ENCODE results near the gene DPH6.

DPH6 gene

DNA sequence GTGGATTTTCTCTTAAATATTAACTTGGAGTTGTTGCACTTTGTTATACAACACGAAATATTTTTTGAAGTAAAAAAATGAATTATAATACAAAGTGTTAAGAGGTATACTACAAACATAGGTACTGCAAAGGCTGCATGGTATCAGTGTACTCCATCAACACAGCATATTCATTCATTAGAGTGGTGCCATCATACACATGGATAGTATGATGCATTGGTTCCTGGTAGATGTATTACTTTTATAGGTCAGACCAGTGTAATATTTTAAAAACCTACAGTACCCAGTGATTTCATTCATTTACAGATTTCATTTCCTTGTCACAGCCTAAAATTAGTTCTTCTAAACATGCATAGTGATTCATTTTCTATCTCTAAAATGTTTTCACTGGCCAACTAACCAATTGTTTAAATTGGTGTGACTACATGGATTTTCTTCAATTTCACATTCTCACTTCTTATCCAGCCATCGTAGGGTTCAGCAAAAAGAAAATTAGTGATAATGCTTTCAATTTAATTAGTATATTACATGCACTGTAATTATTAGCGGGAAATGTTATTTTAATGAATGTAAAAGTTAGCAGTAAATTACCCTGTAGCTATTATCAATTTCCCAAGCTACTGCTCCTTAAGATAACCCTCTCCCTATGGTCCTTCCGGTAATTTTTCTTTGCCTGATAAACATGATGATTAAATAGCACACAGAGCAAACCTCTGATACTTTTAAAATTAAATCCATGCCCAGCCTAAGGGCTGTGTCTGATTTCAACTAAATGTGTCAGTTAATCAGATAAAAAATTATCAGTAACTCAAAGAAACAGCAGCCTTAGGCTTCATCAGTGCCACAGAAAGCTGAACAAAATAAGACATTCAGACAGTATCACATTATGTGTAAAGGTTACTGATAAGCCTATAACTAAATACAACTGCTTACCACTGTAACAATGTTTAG lies 68.4 kb downstream of the DPH6 start:
- TF ChIP-seq CTCF (IDR thresholded peaks at IDR 0.05; ENCODE audit: low read depth, low read length) (no peak), EZH2phosphoT487 (IDR thresholded peaks at IDR 0.05; ENCODE audit: low read depth) (no peak)
- H3K9me3 ChIP-seq (ENCODE audit: insufficient read depth, low read length): no peaks in the 10 kb centered on the region
- H3K27ac ChIP-seq (ENCODE audit: low read length): no peak overlapping the region
- H3K27me3 ChIP-seq (ENCODE audit: low read depth, low read length): no peaks in the 10 kb centered on the region
- H2AFZ ChIP-seq (ENCODE audit: low read depth, low read length): no peak overlapping the region
- no peak overlapping the region for H3K4me2 ChIP-seq (ENCODE audit: low read length)
- H3K79me2 ChIP-seq (ENCODE audit: low read length): no peaks in the 10 kb centered on the region
- H3K4me1 ChIP-seq (ENCODE audit: low read length): no peaks in the 10 kb centered on the region
- H3K4me3 ChIP-seq (ENCODE audit: low read length): no peak overlapping the region
- no peaks in the 10 kb centered on the region for H4K20me1 ChIP-seq (ENCODE audit: insufficient read depth, low read length)
- H3K36me3 ChIP-seq (replicated peaks; ENCODE audit: low read depth, low read length): no peaks in the 10 kb centered on the region
- H3K9ac ChIP-seq (ENCODE audit: low read length): no peak overlapping the region

- H4K20me1 ChIP-seq (ENCODE audit: insufficient read depth, low read length): no peaks in the 10 kb centered on the region
- H3K36me3 ChIP-seq (replicated peaks; ENCODE audit: low read depth, low read length): no peaks in the 10 kb centered on the region
- H3K4me2 ChIP-seq (ENCODE audit: low read length): no peak overlapping the region
- no peaks in the 10 kb centered on the region for H3K4me1 ChIP-seq (ENCODE audit: low read length)
- H3K4me3 ChIP-seq (ENCODE audit: low read length): no peak overlapping the region
- H3K27ac ChIP-seq (ENCODE audit: low read length): no peak overlapping the region
- no peak overlapping the region for H3K9ac ChIP-seq (ENCODE audit: low read length)
- no peaks in the 10 kb centered on the region for H3K79me2 ChIP-seq (ENCODE audit: low read length)
- H3K27me3 ChIP-seq (ENCODE audit: low read depth, low read length): no peaks in the 10 kb centered on the region
- no peaks in the 10 kb centered on the region for H3K9me3 ChIP-seq (ENCODE audit: insufficient read depth, low read length)
- TF ChIP-seq CTCF (IDR thresholded peaks at IDR 0.05; ENCODE audit: low read depth, low read length) (no peak), EZH2phosphoT487 (IDR thresholded peaks at IDR 0.05; ENCODE audit: low read depth) (no peak)
- no peak overlapping the region for H2AFZ ChIP-seq (ENCODE audit: low read depth, low read length)
Measured at GRCh38 chr15:35471024-35471423, 74.9 kb downstream of the DPH6 start.

DNA sequence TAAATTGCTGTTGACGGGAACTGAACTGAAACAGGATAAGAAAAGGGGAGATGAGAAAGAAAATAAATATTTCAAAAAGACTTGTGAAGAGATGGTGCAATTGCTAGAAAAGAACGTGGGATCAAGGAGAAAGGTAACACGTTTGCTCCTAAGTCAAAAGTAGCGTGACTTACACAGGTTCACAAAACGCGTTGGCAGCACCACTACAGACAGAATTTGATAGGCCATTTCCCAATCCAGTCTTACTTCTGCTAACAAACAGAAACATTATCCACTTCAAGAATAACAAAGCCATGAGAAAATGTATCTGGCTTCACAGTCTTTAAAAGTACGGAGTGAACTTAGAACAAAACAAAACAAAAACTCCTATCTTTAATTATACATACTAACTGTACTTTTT lies 75.5 kb downstream of the DPH6 start:
- no peaks in the 10 kb centered on the region for H3K79me2 ChIP-seq (ENCODE audit: low read length)
- H3K9me3 ChIP-seq (ENCODE audit: insufficient read depth, low read length): no peaks in the 10 kb centered on the region
- H3K9ac ChIP-seq (ENCODE audit: low read length): no peak overlapping the region
- no peaks in the 10 kb centered on the region for H4K20me1 ChIP-seq (ENCODE audit: insufficient read depth, low read length)
- H3K4me2 ChIP-seq (ENCODE audit: low read length): no peak overlapping the region
- no peaks in the 10 kb centered on the region for H3K27me3 ChIP-seq (ENCODE audit: low read depth, low read length)
- H3K36me3 ChIP-seq (replicated peaks; ENCODE audit: low read depth, low read length): no peaks in the 10 kb centered on the region
- no peak overlapping the region for H2AFZ ChIP-seq (ENCODE audit: low read depth, low read length)
- H3K4me1 ChIP-seq (ENCODE audit: low read length): no peaks in the 10 kb centered on the region
- TF ChIP-seq CTCF (IDR thresholded peaks at IDR 0.05; ENCODE audit: low read depth, low read length): no peak
- no peak for TF ChIP-seq EZH2phosphoT487 (IDR thresholded peaks at IDR 0.05; ENCODE audit: low read depth)
- H3K27ac ChIP-seq (ENCODE audit: low read length): no peak overlapping the region
- H3K4me3 ChIP-seq (ENCODE audit: low read length): no peak overlapping the region

GRCh38 chr15:35466476-35466875 lies 79.5 kb downstream of the DPH6 start:
- no peak overlapping the region for H3K4me3 ChIP-seq (ENCODE audit: low read length)
- H3K27me3 ChIP-seq (ENCODE audit: low read depth, low read length): no peaks in the 10 kb centered on the region
- no peak overlapping the region for H3K27ac ChIP-seq (ENCODE audit: low read length)
- H3K36me3 ChIP-seq (replicated peaks; ENCODE audit: low read depth, low read length): no peaks in the 10 kb centered on the region
- no peaks in the 10 kb centered on the region for H3K79me2 ChIP-seq (ENCODE audit: low read length)
- TF ChIP-seq CTCF (IDR thresholded peaks at IDR 0.05; ENCODE audit: low read depth, low read length): no peak
- TF ChIP-seq EZH2phosphoT487 (IDR thresholded peaks at IDR 0.05; ENCODE audit: low read depth): no peak
- no peak overlapping the region for H3K4me2 ChIP-seq (ENCODE audit: low read length)
- H3K4me1 ChIP-seq (ENCODE audit: low read length): no peaks in the 10 kb centered on the region
- H4K20me1 ChIP-seq (ENCODE audit: insufficient read depth, low read length): no peaks in the 10 kb centered on the region
- no peaks in the 10 kb centered on the region for H3K9me3 ChIP-seq (ENCODE audit: insufficient read depth, low read length)
- no peak overlapping the region for H3K9ac ChIP-seq (ENCODE audit: low read length)
- H2AFZ ChIP-seq (ENCODE audit: low read depth, low read length): no peak overlapping the region
